Regular cardiac myocyte (primary cell): Measurements from ENCODE around the gene AJM1. TPM values are rescaled to one million over a fixed set of nuclear protein-coding genes. Genes with fewer than 3 reads are reported as not detected.

Experiments used
- total RNA-seq: library from RNA; depleted of rRNA; stranded (reverse); fragments of >200 nt; gene quantifications from 2 replicates; pipeline ENCODE4 v1.2.3, GENCODE V29; 2014

Gene AJM1
- total RNA-seq: 1.5 and 6.8 TPM in 2 replicates

GRCh38 chr9:136842380-136842948, at the start of gene AJM1:
AJM1 (plus strand) TSS chr9:136842478; CDS start chr9:136844415, 1,937 bp downstream.

GRCh38 chr9:136796238-136796774, 46.0 kb upstream of the AJM1 start, which contains the start of gene CCDC183:
CCDC183 (plus strand) TSS chr9:136796338; CDS start chr9:136796398, 60 bp downstream.

GRCh38 chr9:136807281-136808074, 34.8 kb upstream of the AJM1 start, which contains the start of gene RABL6:
RABL6 (plus strand) TSS chr9:136807948; CDS start chr9:136808197, 249 bp downstream.

GRCh38 chr9:136849038-136849959, 7.0 kb downstream of the AJM1 start, which contains the start of gene PHPT1:
PHPT1 (plus strand) TSS chr9:136849409; CDS start chr9:136849431, 22 bp downstream.

GRCh38 chr9:136851941-136852663, 9.8 kb downstream of the AJM1 start, which contains the start of gene MAMDC4:
MAMDC4 (plus strand) TSS chr9:136852346; CDS start chr9:136852417, 71 bp downstream.

GRCh38 chr9:136885950-136886578, 43.8 kb downstream of the AJM1 start, which contains the start of gene TRAF2:
TRAF2 (plus strand) TSS chr9:136886516; CDS start chr9:136898741, 12,225 bp downstream.

Other genes with a start within 250 kb of the AJM1 start
- 38.3 and 57.8 TPM in 2 replicates for gene EGFL7, start 179.6 kb upstream of the AJM1 start, total RNA-seq
- gene AGPAT2, start 155.0 kb upstream of the AJM1 start, total RNA-seq: 54.1 and 55.0 TPM in 2 replicates
- 8.1 and 12.1 TPM in 2 replicates for gene DIPK1B, start 129.9 kb upstream of the AJM1 start, total RNA-seq
- gene LCN10, start 99.5 kb upstream of the AJM1 start, total RNA-seq: not detected in 2 replicates
- not detected in 2 replicates for gene LCN6, start 94.0 kb upstream of the AJM1 start, total RNA-seq
- gene LCN8, start 84.2 kb upstream of the AJM1 start, total RNA-seq: not detected in 2 replicates
- not detected in 2 replicates for gene LCN15, start 78.0 kb upstream of the AJM1 start, total RNA-seq
- 84.2 and 95.0 TPM in 2 replicates for gene TMEM141, start 51.1 kb upstream of the AJM1 start, total RNA-seq
- under 0.01 and 0.28 TPM in 2 replicates for gene CCDC183, start 46.1 kb upstream of the AJM1 start, total RNA-seq
- 41.4 and 79.9 TPM in 2 replicates for gene RABL6, start 34.5 kb upstream of the AJM1 start, total RNA-seq
- 96.0 and 110 TPM in 2 replicates for gene PHPT1, start 6.9 kb downstream of the AJM1 start, total RNA-seq
- 3.3 and 9.6 TPM in 2 replicates for gene MAMDC4, start 9.9 kb downstream of the AJM1 start, total RNA-seq
- 297 and 393 TPM in 2 replicates for gene EDF1, start 23.8 kb downstream of the AJM1 start, total RNA-seq
- gene TRAF2, start 44.0 kb downstream of the AJM1 start, total RNA-seq: 9.0 and 28.9 TPM in 2 replicates
- 161 and 176 TPM in 2 replicates for gene FBXW5, start 102.3 kb downstream of the AJM1 start, total RNA-seq
- gene C8G, start 102.8 kb downstream of the AJM1 start, total RNA-seq: 0.19 TPM in 1 of 2 replicates, not detected in the other
- gene LCN12, start 109.8 kb downstream of the AJM1 start, total RNA-seq: not detected in 2 replicates
- 1.7 TPM in 1 of 2 replicates, not detected in the other for gene PTGDS, start 135.0 kb downstream of the AJM1 start, total RNA-seq
- 0.85 TPM in 1 of 2 replicates, not detected in the other for gene LCNL1, start 140.5 kb downstream of the AJM1 start, total RNA-seq
- gene PAXX, start 149.9 kb downstream of the AJM1 start, total RNA-seq: 14.9 and 23.6 TPM in 2 replicates
- gene CLIC3, start 154.1 kb downstream of the AJM1 start, total RNA-seq: 0.56 and 1.7 TPM in 2 replicates
- 10.4 and 20.3 TPM in 2 replicates for gene ABCA2, start 185.8 kb downstream of the AJM1 start, total RNA-seq
- gene FUT7, start 189.6 kb downstream of the AJM1 start, total RNA-seq: not detected in 2 replicates
- gene NPDC1, start 203.7 kb downstream of the AJM1 start, total RNA-seq: 14.6 and 20.3 TPM in 2 replicates
- not detected in 2 replicates for gene ENTPD2, start 211.6 kb downstream of the AJM1 start, total RNA-seq
- gene SAPCD2, start 228.1 kb downstream of the AJM1 start, total RNA-seq: 0.85 and 10.4 TPM in 2 replicates
- 5.9 and 16.1 TPM in 2 replicates for gene UAP1L1, start 235.0 kb downstream of the AJM1 start, total RNA-seq
- gene MAN1B1, start 244.5 kb downstream of the AJM1 start, total RNA-seq: 67.3 and 120 TPM in 2 replicates